LNCAP (cell line): ENCODE data around the gene TSTD1.

Experiments used
- TF ChIP-seq, protein P1 (sequence below): fragments of 450-650 bp; IDR thresholded peaks from 2 replicates; pipeline ENCODE4 v1.5.1; 2017; ENCODE audit warnings: mild to moderate bottlenecking

TSTD1 gene

GRCh38 chr1:161020509-161021164, 18.1 kb downstream of the TSTD1 start, which contains the start of gene F11R:
TSS of gene F11R (minus strand) at chr1:161021152. CDS start at chr1:161021073, 79 bp downstream.
- TF ChIP-seq, protein P1, sequence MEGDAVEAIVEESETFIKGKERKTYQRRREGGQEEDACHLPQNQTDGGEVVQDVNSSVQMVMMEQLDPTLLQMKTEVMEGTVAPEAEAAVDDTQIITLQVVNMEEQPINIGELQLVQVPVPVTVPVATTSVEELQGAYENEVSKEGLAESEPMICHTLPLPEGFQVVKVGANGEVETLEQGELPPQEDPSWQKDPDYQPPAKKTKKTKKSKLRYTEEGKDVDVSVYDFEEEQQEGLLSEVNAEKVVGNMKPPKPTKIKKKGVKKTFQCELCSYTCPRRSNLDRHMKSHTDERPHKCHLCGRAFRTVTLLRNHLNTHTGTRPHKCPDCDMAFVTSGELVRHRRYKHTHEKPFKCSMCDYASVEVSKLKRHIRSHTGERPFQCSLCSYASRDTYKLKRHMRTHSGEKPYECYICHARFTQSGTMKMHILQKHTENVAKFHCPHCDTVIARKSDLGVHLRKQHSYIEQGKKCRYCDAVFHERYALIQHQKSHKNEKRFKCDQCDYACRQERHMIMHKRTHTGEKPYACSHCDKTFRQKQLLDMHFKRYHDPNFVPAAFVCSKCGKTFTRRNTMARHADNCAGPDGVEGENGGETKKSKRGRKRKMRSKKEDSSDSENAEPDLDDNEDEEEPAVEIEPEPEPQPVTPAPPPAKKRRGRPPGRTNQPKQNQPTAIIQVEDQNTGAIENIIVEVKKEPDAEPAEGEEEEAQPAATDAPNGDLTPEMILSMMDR = no peak

DNA sequence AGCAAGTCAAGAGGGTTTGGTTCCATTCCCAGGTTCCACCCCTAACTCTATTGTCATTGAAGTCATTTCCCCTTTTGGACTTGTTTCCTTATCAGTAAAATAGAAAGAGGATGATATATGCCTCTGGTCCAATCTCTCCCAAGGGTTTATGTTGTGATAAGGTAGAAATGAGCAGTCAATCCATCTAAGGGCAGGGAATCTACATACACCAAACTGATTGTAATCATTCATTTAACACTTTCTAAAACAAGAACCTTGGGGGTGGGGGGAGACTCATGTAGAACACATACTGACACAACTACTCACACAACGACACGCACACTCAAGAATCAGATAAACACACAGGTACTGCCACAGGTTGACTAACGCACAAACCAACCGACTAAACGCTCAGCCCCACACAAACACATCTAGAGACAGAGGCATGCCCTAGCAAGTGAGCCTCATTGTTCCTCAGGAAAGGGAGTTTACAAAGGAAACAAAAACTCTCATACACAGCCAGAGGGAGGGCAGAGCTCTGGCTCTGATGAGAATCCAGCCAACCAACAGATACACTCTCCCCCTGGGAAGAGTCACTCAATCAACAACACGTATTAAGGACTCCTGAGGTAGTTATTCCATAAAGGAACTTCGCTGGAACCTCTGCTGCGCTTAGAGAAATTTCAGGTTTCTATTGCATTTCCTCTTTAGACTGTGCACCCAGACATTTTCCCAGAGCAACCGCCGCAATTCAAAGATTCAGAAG, 18.8 kb downstream of the TSTD1 start:
- TF ChIP-seq, protein P1 = no peak

DNA sequence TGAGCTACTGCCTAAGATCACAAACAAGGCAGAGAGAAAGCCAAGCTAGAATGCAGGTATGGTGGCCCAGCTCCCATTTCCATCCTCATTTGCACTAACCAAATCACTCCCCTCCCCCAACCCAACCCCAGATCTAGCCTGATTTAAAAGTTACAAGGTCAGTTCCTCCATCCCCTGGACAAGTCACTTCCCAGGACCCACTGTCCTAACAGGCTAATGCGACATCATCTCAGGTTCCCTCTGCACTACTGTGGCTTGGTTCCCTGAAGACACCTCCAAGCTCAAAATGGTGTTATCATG, 20.2 kb downstream of the TSTD1 start:
- TF ChIP-seq, protein P1 = no peak

- TF ChIP-seq, protein P1 = no peak
Measured at GRCh38 chr1:161017756-161018630, 20.8 kb downstream of the TSTD1 start.

DNA sequence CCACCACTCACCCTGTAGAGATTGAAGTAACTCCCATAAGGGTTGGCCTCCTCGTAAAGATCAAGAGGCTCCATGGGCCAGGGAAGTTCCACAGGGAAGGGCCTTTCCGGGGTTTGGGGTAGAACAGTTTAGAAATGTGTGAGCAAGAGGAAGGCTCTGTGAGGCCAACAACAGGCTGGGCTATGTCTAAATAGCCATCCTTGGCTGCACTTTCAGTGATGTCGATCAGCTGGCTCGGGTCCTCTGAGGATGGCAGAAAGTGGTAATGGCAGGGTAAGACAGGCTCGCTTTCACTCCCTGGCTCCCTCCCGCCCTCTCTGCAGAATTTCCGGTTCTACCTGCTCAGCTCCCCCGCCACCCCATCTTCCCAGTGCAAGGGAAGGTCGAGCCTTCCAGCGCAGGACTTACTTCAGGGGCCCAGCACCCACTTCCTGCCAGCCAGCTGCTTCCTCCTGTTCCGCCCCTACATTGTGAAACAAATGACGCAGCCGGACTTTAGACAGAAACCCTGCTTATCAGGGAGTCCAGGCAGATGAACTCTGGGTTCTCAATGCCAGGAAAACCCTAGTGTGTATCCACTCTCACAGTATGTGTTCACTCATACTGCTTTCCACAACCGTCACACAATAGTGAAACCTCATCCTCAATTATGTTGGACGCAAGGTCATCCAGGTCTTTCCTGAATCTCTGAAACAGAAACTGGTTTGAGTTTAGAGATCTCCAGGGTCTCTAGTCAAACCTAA, 25.1 kb downstream of the TSTD1 start:
- TF ChIP-seq, protein P1 = no peak

- TF ChIP-seq, protein P1 = no peak
Measured at GRCh38 chr1:161013131-161013487, 25.7 kb downstream of the TSTD1 start.

GRCh38 chr1:161012420-161012819, 26.3 kb downstream of the TSTD1 start:
- TF ChIP-seq, protein P1 = no peak
